Endothelial cell of umbilical vein (primary cell): ENCODE data around the gene PPP2R3C. TPM values are rescaled to one million over a fixed set of nuclear protein-coding genes. Genes with fewer than 3 reads are reported as not detected.

ENCODE experiments used
- BruUV-seq: library from RNA; stranded (reverse); fragments of 400-500 nt; replicated peaks from 2 replicates; lab custom pipeline; 2021; lab: Mats Ljungman, UMichigan
- CTCF ChIA-PET: fragments of 300-600, 350-600 bp; sonication (Branson Sonifier 250); formaldehyde crosslinking; loops from one replicate; lab custom pipeline; 2021; ENCODE audit warnings: antibody characterized with exemption, inconsistent platforms; lab: Charles Lee
- POLR2A ChIA-PET: fragments of 300-600, 350-600 bp; sonication (Branson Sonifier 250); formaldehyde crosslinking; loops from one replicate; lab custom pipeline; 2021; ENCODE audit warnings: antibody characterized with exemption, inconsistent platforms; lab: Charles Lee
- DNase-seq: peaks from one replicate; pipeline ENCODE4 v3.0.0-alpha.2; 2011; ENCODE audit warnings: low read depth, low spot score
- FAIRE-seq: peaks from 2 replicates; lab custom pipeline; 2011; peaks lifted over from hg19 to GRCh38; lab: Jason Lieb, UNC
- H2AFZ ChIP-seq: 2 replicates; pipeline ENCODE4 v1.6.0; 2012; ENCODE audit warnings: low read depth, low read length, control low read depth, inconsistent platforms
- H3K27ac ChIP-seq: 2 replicates; pipeline ENCODE4 v1.5.1; 2011; ENCODE audit warnings: low read depth, mild to moderate bottlenecking, control low read depth, low read length, moderate library complexity; ENCODE audit not compliant: insufficient read depth
- H3K27me3 ChIP-seq, 2 experiments: 2 replicates each; pipeline versions ENCODE4 v1.6.0 to v1.6.1; 2011; ENCODE audit warnings: low read length in 2 of 2, mixed read lengths in 1 of 2; ENCODE audit not compliant: control insufficient read depth in 2 of 2, insufficient read depth in 2 of 2
- H3K36me3 ChIP-seq, 2 experiments: 2 replicates in 1 of 2; 3 replicates in 1 of 2; pipeline ENCODE4 v1.5.1; 2011; ENCODE audit warnings: low read length in 2 of 2, mild to moderate bottlenecking in 1 of 2, moderate library complexity in 1 of 2; ENCODE audit not compliant: control insufficient read depth in 2 of 2, insufficient read depth in 2 of 2; ENCODE audit errors: extremely low read depth in 1 of 2
- H3K4me1 ChIP-seq: 3 replicates; pipeline ENCODE4 v1.5.1; 2011; ENCODE audit warnings: mild to moderate bottlenecking, low read length; ENCODE audit not compliant: control insufficient read depth, insufficient read depth; ENCODE audit errors: extremely low read depth
- H3K4me2 ChIP-seq: 2 replicates; pipeline ENCODE4 v1.6.1; 2011; ENCODE audit warnings: low read length, control low read depth, mixed read lengths; ENCODE audit not compliant: insufficient read depth
- H3K4me3 ChIP-seq, 3 experiments: fragments of 200-600 bp in 1 of 3; sonication (generic), shearing (Covaris generic) in 1 of 3; replicated peaks in 1 of 3; 2 replicates each; pipeline ENCODE4 v1.5.1; 2011 to 2016; ENCODE audit warnings: control low read depth in 3 of 3, low read length in 3 of 3, mild to moderate bottlenecking in 2 of 3, inconsistent platforms in 1 of 3, low read depth in 1 of 3, moderate library complexity in 1 of 3; ENCODE audit not compliant: insufficient read depth in 1 of 3
- H3K79me2 ChIP-seq: 2 replicates; pipeline ENCODE4 v1.6.0; 2012; ENCODE audit warnings: low read length, inconsistent platforms; ENCODE audit not compliant: control insufficient read depth, insufficient read depth
- H3K9ac ChIP-seq: replicated peaks from 2 replicates; pipeline ENCODE3; 2011; ENCODE audit warnings: low read length, control low read depth; ENCODE audit not compliant: insufficient read depth; ENCODE audit errors: extremely low read depth
- H3K9me1 ChIP-seq: replicated peaks from 3 replicates; pipeline ENCODE4 v1.6.0; 2011; ENCODE audit warnings: mild to moderate bottlenecking, low read length; ENCODE audit not compliant: control insufficient read depth, insufficient read depth; ENCODE audit errors: extremely low read depth
- H3K9me3 ChIP-seq: replicated peaks from 2 replicates; pipeline ENCODE4 v1.5.1; 2012; ENCODE audit warnings: low read length, inconsistent platforms; ENCODE audit not compliant: control insufficient read depth, insufficient read depth
- H4K20me1 ChIP-seq: replicated peaks from 2 replicates; pipeline ENCODE3; 2011; ENCODE audit warnings: mild to moderate bottlenecking, low read length; ENCODE audit not compliant: control insufficient read depth, insufficient read depth; ENCODE audit errors: extremely low read depth
- EZH2 ChIP-seq: IDR thresholded peaks from 2 replicates; pipeline ENCODE4 v1.6.1; 2012; ENCODE audit warnings: borderline replicate concordance, low read depth, mild to moderate bottlenecking, moderate library complexity, low read length, inconsistent platforms; ENCODE audit not compliant: severe bottlenecking
- FOS ChIP-seq: IDR thresholded peaks from 2 replicates; pipeline ENCODE4 v1.6.1; 2011; ENCODE audit warnings: mild to moderate bottlenecking, low read length, moderate library complexity, borderline replicate concordance; ENCODE audit not compliant: insufficient read depth
- GATA2 ChIP-seq: IDR thresholded peaks from 2 replicates; pipeline ENCODE4 v1.7.0; 2011; ENCODE audit warnings: low read depth, mild to moderate bottlenecking, moderate library complexity, mixed read lengths, low read length; ENCODE audit not compliant: insufficient read length, insufficient read depth
- JUN ChIP-seq: IDR thresholded peaks from 2 replicates; pipeline ENCODE4 v1.6.1; 2011; ENCODE audit warnings: borderline replicate concordance, low read depth; ENCODE audit not compliant: insufficient read length, insufficient read depth
- MYC ChIP-seq: IDR thresholded peaks from one replicate; pipeline ENCODE4 v1.6.1; 2011; ENCODE audit warnings: mild to moderate bottlenecking, low read depth, low read length
- POLR2A ChIP-seq: IDR thresholded peaks from 2 replicates; pipeline ENCODE4 v1.6.1; 2012; ENCODE audit warnings: low read depth, mild to moderate bottlenecking, control low read depth, low read length
- POLR2AphosphoS5 ChIP-seq: IDR thresholded peaks from 2 replicates; pipeline ENCODE4 v1.6.1; 2012; ENCODE audit warnings: low read depth, mild to moderate bottlenecking, control low read depth, low read length, moderate library complexity; ENCODE audit not compliant: insufficient read depth
- dilution Hi-C: fragments of 300-500 bp; cut with MboI; formaldehyde crosslinking; loops from one replicate; pipeline ENCODE4 v1.15.0; 2019; ENCODE audit warnings: low sequenced_read_pairs; ENCODE audit not compliant: extremely low pct_ligation_motif_present
- intact Hi-C: fragments of 100-400 bp; cut with micrococcal nuclease; formaldehyde crosslinking; loops from one replicate; pipeline ENCODE4 v1.10.0; 2022
- polyA plus RNA-seq, 4 experiments: library from polyadenylated mRNA; depleted of rRNA in 3 of 4; stranded (reverse) in 3 of 4; unstranded in 1 of 4; fragments of >200 nt; gene quantifications; 2 replicates each; pipeline versions ENCODE4 v1.2.1 to v1.2.3, GENCODE V29; 2011 to 2012; ENCODE audit warnings: missing spikeins in 1 of 4
- total RNA-seq: library from RNA; stranded (reverse); gene quantifications from 2 replicates; pipeline ENCODE4 v1.2.3, GENCODE V29; 2021
- TF ChIP-seq, protein P1 (sequence below), 2 donors: IDR thresholded peaks; 1 replicate in 1 of 2; 2 replicates in 1 of 2; pipeline ENCODE4 v1.5.1; 2011; ENCODE audit warnings: low read length in 2 of 2, mild to moderate bottlenecking in 2 of 2, moderate library complexity in 2 of 2, control low read depth in 1 of 2, inconsistent platforms in 1 of 2, low read depth in 1 of 2; ENCODE audit not compliant: insufficient read depth in 1 of 2; ENCODE audit errors: extremely low read depth in 1 of 2
- TF ChIP-seq, protein P2 (sequence below): IDR thresholded peaks from 2 replicates; pipeline ENCODE4 v1.6.1; 2011; ENCODE audit not compliant: insufficient read depth, insufficient read length

The PPP2R3C gene
- total and polyA plus RNA-seq, 2 donors (not counting 3 experiments of a cell fraction or from before 2014, with no cell fraction given), result 10.2 to 40.6 TPM

DNA sequence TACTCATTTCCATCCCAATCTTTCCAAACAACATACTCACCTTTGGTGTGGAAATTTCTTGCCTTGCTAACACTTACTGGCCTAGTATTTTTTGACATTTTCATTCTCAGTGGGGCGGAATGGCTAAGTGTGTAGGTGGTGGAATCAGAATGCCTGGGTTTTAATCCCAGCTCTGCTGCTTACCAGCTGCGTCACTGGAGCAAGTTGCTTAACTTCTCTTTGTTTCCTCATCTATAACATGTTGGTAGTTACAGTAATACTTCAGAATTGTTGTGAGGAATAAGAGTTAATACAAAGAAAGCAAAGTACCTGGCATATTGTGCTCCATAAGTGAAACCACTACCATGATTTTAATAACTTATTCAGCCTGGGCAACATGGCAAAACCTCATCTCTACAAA is 78.7 kb downstream of the PPP2R3C start:
- intact Hi-C loops (no loop called here), dilution Hi-C loops (no loop called here)
- H3K27ac ChIP-seq, result no peak overlapping the region
- FAIRE-seq (no peak), DNase-seq (no peak)
- no peak overlapping the region for H3K4me3 ChIP-seq
- CTCF ChIA-PET, result interaction anchor here (1.1 kb wide), 1 partner anchor 22 kb away, joined by 4 read pairs; no protein-coding TSS in a partner anchor
- H3K36me3 ChIP-seq, result no peaks in the 10 kb centered on the region
- H3K4me1 ChIP-seq, result peaks cover 11% of the 10 kb centered on the region
- no peak for TF ChIP-seq EZH2
- no peak for TF ChIP-seq POLR2AphosphoS5
- TF ChIP-seq POLR2A, result no peak
- TF ChIP-seq, protein P1, sequence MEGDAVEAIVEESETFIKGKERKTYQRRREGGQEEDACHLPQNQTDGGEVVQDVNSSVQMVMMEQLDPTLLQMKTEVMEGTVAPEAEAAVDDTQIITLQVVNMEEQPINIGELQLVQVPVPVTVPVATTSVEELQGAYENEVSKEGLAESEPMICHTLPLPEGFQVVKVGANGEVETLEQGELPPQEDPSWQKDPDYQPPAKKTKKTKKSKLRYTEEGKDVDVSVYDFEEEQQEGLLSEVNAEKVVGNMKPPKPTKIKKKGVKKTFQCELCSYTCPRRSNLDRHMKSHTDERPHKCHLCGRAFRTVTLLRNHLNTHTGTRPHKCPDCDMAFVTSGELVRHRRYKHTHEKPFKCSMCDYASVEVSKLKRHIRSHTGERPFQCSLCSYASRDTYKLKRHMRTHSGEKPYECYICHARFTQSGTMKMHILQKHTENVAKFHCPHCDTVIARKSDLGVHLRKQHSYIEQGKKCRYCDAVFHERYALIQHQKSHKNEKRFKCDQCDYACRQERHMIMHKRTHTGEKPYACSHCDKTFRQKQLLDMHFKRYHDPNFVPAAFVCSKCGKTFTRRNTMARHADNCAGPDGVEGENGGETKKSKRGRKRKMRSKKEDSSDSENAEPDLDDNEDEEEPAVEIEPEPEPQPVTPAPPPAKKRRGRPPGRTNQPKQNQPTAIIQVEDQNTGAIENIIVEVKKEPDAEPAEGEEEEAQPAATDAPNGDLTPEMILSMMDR (IDR thresholded peaks at IDR 0.05; ENCODE audit: extremely low read depth in 1 of 2, insufficient read depth in 1 of 2, low read depth in 1 of 2, low read length in 2 of 2), result no peak
- TF ChIP-seq, protein P2, sequence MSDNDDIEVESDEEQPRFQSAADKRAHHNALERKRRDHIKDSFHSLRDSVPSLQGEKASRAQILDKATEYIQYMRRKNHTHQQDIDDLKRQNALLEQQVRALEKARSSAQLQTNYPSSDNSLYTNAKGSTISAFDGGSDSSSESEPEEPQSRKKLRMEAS, result no peak
- TF ChIP-seq MYC, result no peak
- TF ChIP-seq FOS, result no peak
- no peak for TF ChIP-seq GATA2
- no peak for TF ChIP-seq JUN
- H3K79me2 ChIP-seq, result peaks cover 7% of the 10 kb centered on the region
- BruUV-seq, result no TSS peak
- no peaks in the 10 kb centered on the region for H3K9me1 ChIP-seq
- no peaks in the 10 kb centered on the region for H3K9me3 ChIP-seq
- no peak overlapping the region for H3K9ac ChIP-seq
- H2AFZ ChIP-seq, result no peak overlapping the region
- no peaks in the 10 kb centered on the region for H4K20me1 ChIP-seq
- H3K4me2 ChIP-seq, result no peak overlapping the region
- POLR2A ChIA-PET, result interaction anchor here (0.6 kb wide), 1 partner anchor 12 kb away, joined by 4 read pairs; no protein-coding TSS in a partner anchor
- H3K27me3 ChIP-seq, result no peaks in the 10 kb centered on the region
